SKM-1 treated with dmso at 0.1 percent for 144 hours (cell line): ENCODE results near the gene FLT3.
A peak's percentile ranks its signal among the peaks of the same experiment; 100 is the strongest.
"Not testable (repeated sequence)": the region's sequence is repeated elsewhere in the genome, so short reads cannot be mapped to it uniquely, and the experiment has no call there.

ENCODE experiments used
- DNase-seq: peaks from one replicate; lab custom pipeline; 2025; ENCODE audit not compliant: unreplicated experiment; lab: John Stamatoyannopoulos, UW

FLT3 gene

DNA sequence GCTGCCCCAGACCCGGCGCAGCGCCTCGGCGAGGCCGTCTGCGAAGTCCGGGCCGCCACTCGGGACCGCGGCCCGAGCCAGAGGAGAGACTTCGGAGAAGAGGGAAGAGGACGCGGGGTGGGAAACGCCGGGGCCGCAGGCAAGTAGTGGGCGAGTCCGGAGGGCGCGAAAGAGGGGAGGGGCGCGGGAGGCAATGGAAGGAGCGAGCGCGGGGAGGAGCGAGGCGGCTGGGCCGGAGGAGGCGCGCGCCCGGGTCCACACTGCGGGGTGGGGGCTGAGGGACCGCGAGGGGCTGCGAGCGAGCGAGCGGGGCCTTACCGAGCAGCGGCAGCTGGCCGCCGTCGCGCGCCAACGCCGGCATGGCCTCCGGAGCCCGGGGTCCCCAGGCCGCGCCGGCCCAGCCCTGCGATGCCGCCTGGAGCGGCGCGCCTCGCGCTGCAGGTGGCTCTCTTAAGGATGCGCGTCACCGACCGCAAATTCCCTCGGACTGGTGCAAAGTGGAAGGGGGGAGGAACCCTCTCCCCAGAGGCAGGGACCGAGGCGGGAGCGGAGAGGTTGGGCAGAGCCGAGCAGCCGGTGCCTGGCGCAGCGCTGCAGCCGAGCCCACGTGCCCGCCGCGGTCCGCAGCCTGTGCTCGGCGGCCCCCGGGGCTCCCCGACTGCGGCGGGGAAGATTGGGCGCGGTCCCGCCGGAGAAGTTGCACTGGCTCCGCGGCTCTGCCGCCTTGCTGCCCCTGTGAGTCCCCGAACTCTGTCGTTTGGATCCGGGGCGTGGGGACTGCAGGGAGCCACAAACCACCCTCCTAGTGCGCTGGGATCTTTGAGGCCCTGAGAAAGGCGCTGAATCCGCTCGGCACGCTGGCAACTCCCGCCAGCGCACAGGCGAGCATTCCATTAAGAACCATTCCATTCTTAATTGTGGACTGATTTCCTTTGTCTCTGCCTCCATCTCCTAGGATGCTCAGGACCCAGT is at the start of gene FLT3:
FLT3 (minus strand) TSS at position 427 of the 972 bp plus-strand sequence; CDS start at position 361, 66 bp downstream.
- DNase-seq = peak; percentile 86

- no peak for DNase-seq
These were observed 47.1 kb upstream of the FLT3 start for GRCh38 chr13:28147495-28147894.

DNA sequence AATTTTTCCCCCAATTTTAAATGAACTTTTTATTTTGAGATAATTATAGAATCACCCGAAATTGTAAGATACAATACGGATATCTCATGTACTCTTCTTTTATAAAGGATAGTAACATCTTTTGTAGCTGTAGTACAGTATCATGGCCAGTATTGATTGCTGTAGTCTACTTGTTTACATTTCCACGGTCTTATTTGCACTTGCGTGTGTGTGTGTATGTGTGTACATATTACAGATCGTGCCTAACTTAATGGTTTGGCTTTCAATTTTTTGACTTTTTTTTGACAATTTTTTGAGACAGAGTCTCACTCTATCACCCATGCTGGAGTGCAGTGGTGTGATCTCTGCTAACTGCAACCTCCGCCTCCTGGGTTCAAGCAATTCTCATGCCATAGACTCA is 44.7 kb upstream of the FLT3 start:
- DNase-seq = no peak

DNA sequence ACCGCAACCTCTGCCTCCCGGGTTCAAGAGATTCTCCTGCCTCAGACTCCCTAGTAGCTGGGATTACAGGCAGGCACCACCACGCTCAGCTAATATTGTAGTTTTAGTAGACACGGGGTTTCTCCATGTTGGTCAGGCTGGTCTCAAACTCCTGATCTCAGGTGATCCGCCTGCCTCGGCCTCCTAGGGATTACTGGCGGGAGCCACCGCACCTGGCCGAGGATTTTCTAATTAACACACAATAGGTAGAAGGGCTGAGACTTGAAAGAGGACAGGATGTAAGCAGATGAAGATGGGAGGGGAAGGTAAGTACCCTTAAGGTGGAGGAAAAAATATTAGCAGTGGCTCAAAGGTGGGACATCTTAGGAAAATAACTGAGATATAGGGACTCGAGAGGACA is 41.2 kb upstream of the FLT3 start:
- not testable (repeated sequence) for DNase-seq

GRCh38 chr13:28140433-28141125 is 40.2 kb upstream of the FLT3 start:
- no peak for DNase-seq

- peak; percentile 90 for DNase-seq
These were observed 38.5 kb upstream of the FLT3 start for GRCh38 chr13:28138756-28139470.

- DNase-seq = peak; percentile 85
These were observed 37.8 kb upstream of the FLT3 start, which contains the start of gene PAN3 for GRCh38 chr13:28138012-28138755. TSS of gene PAN3 (plus strand) at chr13:28138545. CDS start at chr13:28138658, 113 bp downstream.

GRCh38 chr13:28137596-28137995 is 37.2 kb upstream of the FLT3 start:
- DNase-seq = no peak

DNA sequence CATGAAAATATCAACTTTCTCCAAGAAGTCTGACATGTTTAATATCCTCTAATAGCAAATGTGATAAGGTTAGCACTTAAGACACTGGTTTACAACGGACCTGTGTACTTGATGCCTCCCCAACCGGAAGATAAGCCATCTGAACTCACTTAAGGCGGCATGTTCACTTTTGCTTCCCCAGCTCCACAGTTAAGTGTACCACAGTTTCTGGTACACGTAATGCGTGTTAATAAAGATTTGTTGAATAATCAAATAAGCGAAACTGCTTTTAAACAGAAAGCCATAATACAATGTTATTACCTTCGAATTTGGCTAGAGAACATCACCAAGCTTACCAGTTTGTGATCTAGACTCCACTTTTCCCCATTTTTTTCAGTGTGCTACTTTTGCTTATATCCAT is 36.5 kb upstream of the FLT3 start:
- DNase-seq = no peak

DNA sequence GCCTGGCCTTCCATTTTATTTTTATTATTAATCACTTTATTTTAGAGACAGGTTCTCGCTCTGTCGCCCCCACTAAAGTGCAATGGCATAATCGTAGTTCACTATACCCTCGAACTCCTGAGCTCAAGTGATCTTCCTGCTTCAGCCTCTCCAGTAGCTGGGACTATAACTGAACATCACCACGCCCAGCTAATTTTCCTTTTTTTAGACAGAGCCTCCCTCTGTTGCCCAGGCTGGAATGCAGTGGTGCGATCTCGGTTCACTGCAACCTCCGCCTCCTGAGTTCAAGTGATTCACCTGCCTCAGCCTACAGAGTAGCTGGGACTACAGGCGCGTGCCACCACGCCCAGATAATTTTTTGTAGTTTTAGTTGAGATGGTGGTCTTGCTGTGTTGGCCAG is 31.3 kb upstream of the FLT3 start:
- DNase-seq = no peak

GRCh38 chr13:28129911-28130693 is 29.7 kb upstream of the FLT3 start:
- DNase-seq = no peak

DNA sequence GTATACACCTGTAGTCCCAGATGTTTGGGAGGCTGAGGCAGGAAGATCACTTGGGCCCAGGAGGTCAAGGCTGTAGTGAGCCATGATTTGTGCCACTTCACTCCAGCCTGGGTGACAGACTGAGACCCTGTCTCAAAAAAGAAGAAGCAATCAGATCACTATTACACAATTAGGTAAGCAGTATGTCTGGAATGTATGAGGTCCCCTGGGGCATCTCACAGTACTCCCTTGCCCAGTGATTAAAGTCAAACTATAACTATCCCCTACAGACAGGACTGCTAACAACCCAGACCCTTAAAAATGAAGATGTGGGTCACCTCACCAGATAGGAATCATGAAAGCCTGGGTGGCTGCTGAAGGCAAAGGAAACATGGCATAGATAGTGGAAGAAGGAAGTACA is 28.6 kb upstream of the FLT3 start:
- DNase-seq = no peak

DNA sequence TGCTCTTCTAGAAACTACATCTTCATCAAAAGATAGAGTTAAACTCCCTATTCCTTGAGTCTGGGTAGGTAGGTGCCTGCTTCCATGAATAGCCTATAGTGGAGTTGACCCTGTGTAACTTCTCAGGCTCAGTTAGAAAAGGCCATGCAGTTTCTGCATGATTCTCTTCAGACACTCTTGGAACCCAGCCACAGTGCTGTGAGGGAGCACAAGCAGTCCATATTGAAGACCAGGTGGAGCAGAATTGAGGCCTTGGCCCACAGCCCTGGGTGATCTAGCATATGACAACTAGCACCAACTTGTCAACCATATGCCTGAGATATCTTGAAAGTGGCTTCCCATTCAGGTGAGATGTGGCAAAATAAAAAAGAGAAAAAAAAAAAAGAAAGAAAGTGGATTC is 27.7 kb upstream of the FLT3 start:
- DNase-seq = no peak

GRCh38 chr13:28121224-28121623 is 20.8 kb upstream of the FLT3 start:
- no peak for DNase-seq

DNA sequence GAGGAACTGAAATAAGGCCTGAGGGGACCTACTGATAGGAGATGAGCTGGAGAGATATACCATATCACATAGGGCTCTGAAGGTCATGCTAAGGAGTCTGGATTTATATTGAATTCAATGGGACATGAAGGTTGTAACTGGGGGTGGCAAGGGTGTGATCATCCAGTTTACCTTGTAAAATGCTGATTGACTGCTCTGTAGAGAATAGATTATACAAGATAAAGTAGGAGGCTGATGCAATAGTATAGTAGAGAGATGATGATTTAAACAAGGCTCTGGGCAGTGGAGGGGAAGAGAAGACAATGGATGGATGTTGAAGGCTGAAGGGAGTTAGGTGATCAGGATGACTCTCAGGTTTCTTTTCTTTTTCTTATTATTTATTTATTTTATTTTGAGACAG is 19.9 kb upstream of the FLT3 start:
- DNase-seq = no peak

GRCh38 chr13:28117689-28118377 is 17.5 kb upstream of the FLT3 start:
- DNase-seq = no peak

- no peak for DNase-seq
These were observed 16.4 kb upstream of the FLT3 start for GRCh38 chr13:28116736-28117135.

DNA sequence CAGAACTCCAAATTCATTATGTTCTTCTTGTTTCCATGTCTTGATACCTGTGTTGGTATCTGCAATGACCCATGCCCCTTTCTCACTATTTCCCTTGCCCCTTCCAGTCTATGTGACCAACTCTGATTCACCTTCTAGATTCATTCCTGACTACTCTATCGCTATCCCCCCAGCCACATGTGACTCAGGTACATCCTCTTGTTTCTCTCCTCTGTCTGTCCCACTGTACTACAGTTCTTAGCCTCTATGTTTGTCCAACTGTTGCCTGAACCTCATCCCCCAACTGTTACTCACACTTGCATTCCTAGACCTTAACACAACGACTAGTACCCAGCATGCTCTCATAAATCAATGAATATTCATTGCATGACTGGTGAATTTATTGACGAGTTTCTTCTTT is 10.0 kb upstream of the FLT3 start:
- DNase-seq = no peak

DNA sequence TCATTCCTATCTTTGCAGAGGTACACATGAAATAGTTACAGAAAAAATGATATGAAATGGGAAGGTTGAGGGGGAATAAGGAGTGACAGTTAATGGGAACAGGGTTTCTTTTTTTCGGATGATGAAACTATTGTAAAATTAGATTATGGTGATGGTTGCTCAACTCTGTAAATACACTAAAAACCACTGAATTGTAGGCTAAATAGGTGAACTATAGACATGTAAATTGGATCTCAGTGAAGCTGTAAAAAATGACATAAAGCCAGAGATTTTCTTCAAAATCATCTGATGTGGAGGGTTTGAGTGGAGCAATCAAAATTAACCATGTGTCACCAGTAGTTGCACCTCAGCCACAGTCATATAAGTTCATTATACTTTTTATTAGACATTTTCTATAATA is 6.6 kb upstream of the FLT3 start:
- DNase-seq = peak; percentile 30
